ENCODE measurements around the gene RSRC1. TPM values are rescaled to one million over a fixed set of nuclear protein-coding genes. Genes with fewer than 3 reads are reported as not detected.

RSRC1 gene
- total and polyA plus RNA-seq, 10 donors = 7.2 to 56.5 (median 33.1) TPM

DNA sequence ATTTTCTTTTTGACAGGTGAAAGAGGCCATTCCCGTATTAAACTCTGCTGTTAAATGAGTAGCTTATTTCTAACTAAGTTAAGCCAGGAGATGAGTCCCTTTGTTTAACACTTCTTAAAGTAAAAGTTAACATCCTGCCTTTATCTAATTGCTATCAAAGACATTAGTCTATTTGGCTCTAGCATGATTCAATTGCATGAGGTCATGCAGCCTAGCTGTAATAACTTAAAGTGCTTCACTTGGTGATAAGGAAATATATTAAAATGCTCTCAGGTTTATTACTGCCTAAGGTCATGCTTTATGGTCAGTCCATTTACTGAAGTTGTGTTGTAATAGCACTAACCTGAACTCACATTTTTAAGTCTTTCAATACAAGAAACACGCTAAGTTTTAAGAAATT, 378.8 kb downstream of the RSRC1 start:
- WGBS, 5 donors = 48 to 51% (median 50%) methylated on average over 2 of the region's 2 CpGs

DNA sequence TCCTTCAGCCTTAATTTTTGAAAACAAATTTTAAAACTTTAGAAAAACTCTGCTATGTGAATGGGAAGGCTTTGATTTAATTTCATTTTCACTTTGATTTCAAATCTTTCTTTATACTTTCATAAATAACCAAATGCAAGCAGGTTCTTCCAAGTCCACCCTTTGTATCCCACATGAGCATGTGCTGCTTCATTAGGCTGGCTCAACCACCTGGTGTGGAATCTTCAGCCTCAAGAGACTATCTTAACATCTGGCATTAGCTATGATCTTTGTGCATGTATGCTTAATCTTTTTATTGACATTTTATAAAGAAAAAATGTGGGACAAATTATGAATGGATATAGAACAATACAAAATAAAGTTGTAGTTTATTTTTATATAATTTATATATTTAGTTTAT, 379.3 kb downstream of the RSRC1 start:
- no peak for TF ChIP-seq POLR2AphosphoS5 (IDR thresholded peaks at IDR 0.05)
- TF ChIP-seq, protein P1, sequence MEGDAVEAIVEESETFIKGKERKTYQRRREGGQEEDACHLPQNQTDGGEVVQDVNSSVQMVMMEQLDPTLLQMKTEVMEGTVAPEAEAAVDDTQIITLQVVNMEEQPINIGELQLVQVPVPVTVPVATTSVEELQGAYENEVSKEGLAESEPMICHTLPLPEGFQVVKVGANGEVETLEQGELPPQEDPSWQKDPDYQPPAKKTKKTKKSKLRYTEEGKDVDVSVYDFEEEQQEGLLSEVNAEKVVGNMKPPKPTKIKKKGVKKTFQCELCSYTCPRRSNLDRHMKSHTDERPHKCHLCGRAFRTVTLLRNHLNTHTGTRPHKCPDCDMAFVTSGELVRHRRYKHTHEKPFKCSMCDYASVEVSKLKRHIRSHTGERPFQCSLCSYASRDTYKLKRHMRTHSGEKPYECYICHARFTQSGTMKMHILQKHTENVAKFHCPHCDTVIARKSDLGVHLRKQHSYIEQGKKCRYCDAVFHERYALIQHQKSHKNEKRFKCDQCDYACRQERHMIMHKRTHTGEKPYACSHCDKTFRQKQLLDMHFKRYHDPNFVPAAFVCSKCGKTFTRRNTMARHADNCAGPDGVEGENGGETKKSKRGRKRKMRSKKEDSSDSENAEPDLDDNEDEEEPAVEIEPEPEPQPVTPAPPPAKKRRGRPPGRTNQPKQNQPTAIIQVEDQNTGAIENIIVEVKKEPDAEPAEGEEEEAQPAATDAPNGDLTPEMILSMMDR (IDR thresholded peaks at IDR 0.05 in 8 of 11, conservative IDR thresholded peaks at IDR 0.05 in 3 of 11) = no peak
- TF ChIP-seq POLR2A (IDR thresholded peaks at IDR 0.05) = no peak
- H3K36me3 ChIP-seq = no peaks in the 10 kb centered on the region
- no peaks in the 10 kb centered on the region for H3K9me3 ChIP-seq
- intact Hi-C loops (cut with DNase I; ENCODE audit: low total_unique reads) = no loop called here
- H3K4me1 ChIP-seq = no peaks in the 10 kb centered on the region
- no peak overlapping the region for H3K4me3 ChIP-seq
- no peak overlapping the region for H3K27ac ChIP-seq
- no peak for DNase-seq
- no peaks in the 10 kb centered on the region for H3K27me3 ChIP-seq (replicated peaks in 1 of 7)

More for the DNA sequence above, 378.8 kb downstream of the RSRC1 start:
- Histone ChIP-seq H3K4me3 (no peak overlapping the region), H3K9me3 (no peaks in the 10 kb centered on the region), H3K36me3 (no peaks in the 10 kb centered on the region), H3K27ac (no peak overlapping the region), H3K4me1 (no peaks in the 10 kb centered on the region), H3K27me3 (replicated peaks in 1 of 7) (no peaks in the 10 kb centered on the region)
- intact Hi-C loops (cut with DNase I; ENCODE audit: low total_unique reads) = no loop called here
- TF ChIP-seq POLR2A (IDR thresholded peaks at IDR 0.05) (no peak), POLR2AphosphoS5 (IDR thresholded peaks at IDR 0.05) (no peak)
- TF ChIP-seq, protein P1 (IDR thresholded peaks at IDR 0.05 in 8 of 11, conservative IDR thresholded peaks at IDR 0.05 in 3 of 11) = no peak
- no peak for DNase-seq

DNA sequence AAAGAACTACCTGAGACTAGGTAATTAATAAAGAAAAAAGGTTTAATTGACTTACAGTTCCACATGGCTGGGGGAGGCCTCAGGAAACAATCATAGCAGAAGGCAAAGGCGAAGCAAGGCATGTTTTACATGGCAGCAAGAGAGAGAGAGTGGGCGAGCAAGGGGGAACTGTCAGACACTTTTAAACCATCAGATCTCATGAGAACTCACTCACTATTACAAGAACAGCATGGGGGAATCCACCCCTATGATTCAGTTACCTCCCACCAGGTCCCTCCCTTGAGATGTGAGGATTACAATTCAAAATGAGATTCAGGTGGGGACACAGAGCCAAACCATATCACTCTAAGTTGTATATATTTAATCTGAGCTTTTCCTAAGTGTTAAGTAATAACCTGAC, 382.1 kb downstream of the RSRC1 start:
- WGBS, 5 donors = 91 to 98% (median 95%) methylated on average over 2 of the region's 2 CpGs
- intact Hi-C loops (cut with DNase I; ENCODE audit: low total_unique reads) = no loop called here

DNA sequence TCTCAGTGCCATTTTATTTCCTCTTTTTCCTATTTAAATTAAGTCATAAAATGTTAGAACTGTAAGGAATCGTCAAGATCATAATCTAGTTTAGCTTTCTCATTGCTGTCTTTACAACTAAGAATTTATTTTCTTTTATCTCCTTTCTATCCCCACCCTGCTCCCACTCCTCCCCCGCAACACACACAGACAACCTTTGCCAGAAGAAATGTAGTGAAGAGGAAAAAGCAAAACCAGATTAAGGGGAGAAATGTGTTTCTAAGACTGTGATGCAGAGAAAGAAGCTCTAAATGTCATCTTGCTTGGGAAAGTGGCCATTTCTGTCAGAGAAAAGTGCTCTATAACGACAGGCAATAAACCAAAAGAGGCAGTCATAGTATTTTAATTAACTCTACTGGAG, 382.8 kb downstream of the RSRC1 start:
- Histone ChIP-seq H3K36me3 (no peaks in the 10 kb centered on the region), H3K4me1 (no peaks in the 10 kb centered on the region), H3K27ac (no peak overlapping the region), H3K4me3 (no peak overlapping the region), H3K9me3 (peaks cover 0 to 5% (median 5%) of the 10 kb centered on the region in 8 donors), H3K27me3 (replicated peaks in 1 of 7) (no peaks in the 10 kb centered on the region)
- WGBS, 5 donors = 61 to 78% (median 72%) methylated on average over 3 of the region's 3 CpGs
- TF ChIP-seq, protein P1 (IDR thresholded peaks at IDR 0.05 in 8 of 11, conservative IDR thresholded peaks at IDR 0.05 in 3 of 11) = no peak
- TF ChIP-seq POLR2AphosphoS5 (IDR thresholded peaks at IDR 0.05) (no peak), POLR2A (IDR thresholded peaks at IDR 0.05) (no peak)
- intact Hi-C loops (cut with DNase I; ENCODE audit: low total_unique reads) = no loop called here
- no peak for DNase-seq

More for the DNA sequence above, 382.1 kb downstream of the RSRC1 start:
- H3K9me3 ChIP-seq = no peaks in the 10 kb centered on the region
- no peaks in the 10 kb centered on the region for H3K4me1 ChIP-seq
- H3K4me3 ChIP-seq = no peak overlapping the region
- DNase-seq = no peak
- no peaks in the 10 kb centered on the region for H3K27me3 ChIP-seq (replicated peaks in 1 of 7)
- no peak overlapping the region for H3K27ac ChIP-seq
- no peaks in the 10 kb centered on the region for H3K36me3 ChIP-seq
- TF ChIP-seq, protein P1 (IDR thresholded peaks at IDR 0.05 in 8 of 11, conservative IDR thresholded peaks at IDR 0.05 in 3 of 11) = no peak
- TF ChIP-seq POLR2A (IDR thresholded peaks at IDR 0.05) = no peak
- no peak for TF ChIP-seq POLR2AphosphoS5 (IDR thresholded peaks at IDR 0.05)

All from spleen (tissue), 11 donors.